Trophoblast cell (in vitro differentiated cells and primary cell): ENCODE results near the gene DENND4C.

Experiments
- DNase-seq, 2 donors: peaks; one replicate each; pipeline ENCODE4 v3.0.0-alpha.2; 2016
- H2AFZ ChIP-seq: 2 replicates; pipeline ENCODE4 v1.6.1; 2013; ENCODE audit warnings: low read length, moderate library complexity, mild to moderate bottlenecking; ENCODE audit not compliant: insufficient read depth, poor library complexity
- H2AK5ac ChIP-seq: 2 replicates; pipeline ENCODE4 v1.6.1; 2013; ENCODE audit warnings: mild to moderate bottlenecking, low read length
- H2BK120ac ChIP-seq: 2 replicates; pipeline ENCODE4 v1.6.1; 2013; ENCODE audit warnings: low read length, mild to moderate bottlenecking, moderate library complexity; ENCODE audit not compliant: insufficient read depth, poor library complexity
- H2BK12ac ChIP-seq: 2 replicates; pipeline ENCODE4 v1.6.1; 2013; ENCODE audit warnings: mild to moderate bottlenecking, low read length, moderate library complexity
- H2BK5ac ChIP-seq: 2 replicates; pipeline ENCODE4 v1.6.1; 2013; ENCODE audit warnings: low read length, low read depth, moderate library complexity, mild to moderate bottlenecking; ENCODE audit not compliant: poor library complexity
- H3K14ac ChIP-seq: 2 replicates; pipeline ENCODE4 v1.6.1; 2013; ENCODE audit warnings: mild to moderate bottlenecking, low read length
- H3K18ac ChIP-seq: 2 replicates; pipeline ENCODE4 v1.6.1; 2013; ENCODE audit warnings: mild to moderate bottlenecking, low read length
- H3K23ac ChIP-seq: 2 replicates; pipeline ENCODE4 v1.6.1; 2013; ENCODE audit warnings: low read length
- H3K27ac ChIP-seq: 2 replicates; pipeline ENCODE4 v1.5.1; 2013; ENCODE audit warnings: low read depth, mild to moderate bottlenecking, inconsistent platforms, low read length, moderate library complexity
- H3K27me3 ChIP-seq: 2 replicates; pipeline ENCODE4 v1.6.1; 2013; ENCODE audit warnings: inconsistent platforms, mild to moderate bottlenecking, low read length, moderate library complexity; ENCODE audit not compliant: insufficient read depth
- H3K36me3 ChIP-seq, 2 experiments: 1 replicate in 1 of 2; 2 replicates in 1 of 2; pipeline ENCODE4 v1.6.1; 2013; ENCODE audit warnings: low read length in 2 of 2, mild to moderate bottlenecking in 2 of 2, moderate library complexity in 1 of 2; ENCODE audit not compliant: insufficient read depth in 2 of 2, control insufficient read depth in 1 of 2
- H3K4ac ChIP-seq: 2 replicates; pipeline ENCODE4 v1.6.1; 2013; ENCODE audit warnings: low read depth, mild to moderate bottlenecking, low read length, moderate library complexity
- H3K4me1 ChIP-seq, 2 experiments: 1 replicate in 1 of 2; 2 replicates in 1 of 2; pipeline ENCODE4 v1.6.1; 2013; ENCODE audit warnings: low read length in 2 of 2, mild to moderate bottlenecking in 2 of 2, moderate library complexity in 1 of 2; ENCODE audit not compliant: insufficient read depth in 2 of 2, control insufficient read depth in 1 of 2
- H3K4me2 ChIP-seq: 2 replicates; pipeline ENCODE4 v1.6.1; 2013; ENCODE audit warnings: inconsistent platforms, mild to moderate bottlenecking, low read length, moderate library complexity
- H3K4me3 ChIP-seq: 2 replicates; pipeline ENCODE4 v1.5.1; 2013; ENCODE audit warnings: mild to moderate bottlenecking, low read depth, low read length, inconsistent platforms
- H3K79me1 ChIP-seq: one replicate; pipeline ENCODE4 v1.6.1; 2013; ENCODE audit warnings: low read length
- H3K79me2 ChIP-seq: 2 replicates; pipeline ENCODE4 v1.6.1; 2013; ENCODE audit warnings: low read length, mild to moderate bottlenecking; ENCODE audit not compliant: control insufficient read depth, insufficient read depth, poor library complexity
- H3K9ac ChIP-seq: 2 replicates; pipeline ENCODE4 v1.6.1; 2013; ENCODE audit warnings: mild to moderate bottlenecking, low read length
- H3K9me3 ChIP-seq: 2 replicates; pipeline ENCODE4 v1.6.1; 2013; ENCODE audit warnings: low read depth, mild to moderate bottlenecking, control low read depth, inconsistent platforms, low read length; ENCODE audit not compliant: insufficient read depth
- H4K12ac ChIP-seq: 2 replicates; pipeline ENCODE4 v1.6.1; 2013; ENCODE audit warnings: low read depth, mild to moderate bottlenecking, low read length, moderate library complexity
- H4K8ac ChIP-seq: 2 replicates; pipeline ENCODE4 v1.6.1; 2013; ENCODE audit warnings: low read depth, mild to moderate bottlenecking, low read length, moderate library complexity
- H4K91ac ChIP-seq: one replicate; pipeline ENCODE4 v1.6.1; 2013; ENCODE audit warnings: low read depth, mild to moderate bottlenecking, low read length, moderate library complexity
- WGBS: extraction: QIAGEN DNeasy Blood & Tissue Kit; methylation state at CpG from one replicate; pipeline ENCODE4 v1.1.7; 2013; ENCODE audit warnings: missing lambda C conversion rate; ENCODE audit not compliant: insufficient read length, insufficient coverage; ENCODE audit errors: extremely low coverage; 5-methylcytosine and 5-hydroxymethylcytosine counted together

DENND4C gene

DNA sequence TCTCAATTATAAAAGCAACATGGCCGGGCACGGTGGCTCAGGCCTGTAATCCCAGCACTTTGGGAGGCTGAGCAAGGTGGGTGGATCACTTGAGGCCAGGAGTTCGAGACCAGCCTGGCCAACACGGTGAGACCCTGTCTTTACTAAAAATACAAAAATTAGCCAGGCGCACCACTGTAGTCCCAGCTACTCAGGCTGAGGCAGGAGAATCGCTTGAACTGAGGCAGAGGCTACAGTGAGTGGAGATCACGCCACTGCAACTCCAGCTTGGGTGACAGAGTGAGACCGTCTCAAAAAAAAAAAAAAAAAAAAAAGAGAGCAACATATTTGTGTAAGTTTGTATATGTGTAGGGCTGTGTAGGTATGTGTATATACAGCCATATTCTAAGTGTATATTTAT is 142.1 kb downstream of the DENND4C start:
- Histone ChIP-seq H3K4me3 (no peak overlapping the region), H3K36me3 (peaks cover 20 to 24% of the 10 kb centered on the region in 2 experiments), H4K8ac (no peak overlapping the region), H2BK12ac (no peak overlapping the region), H4K91ac (no peak overlapping the region), H2BK5ac (no peak overlapping the region), H3K4me1 (no peaks in the 10 kb centered on the region), H3K79me1 (no peaks in the 10 kb centered on the region), H3K27me3 (no peaks in the 10 kb centered on the region), H3K79me2 (no peaks in the 10 kb centered on the region), H3K9me3 (no peaks in the 10 kb centered on the region), H4K12ac (no peak overlapping the region), H3K9ac (no peak overlapping the region), H3K18ac (no peak overlapping the region), H2AK5ac (no peak overlapping the region), H3K4ac (no peak overlapping the region), H3K23ac (no peak overlapping the region), H3K4me2 (no peak overlapping the region), H2AFZ (no peak overlapping the region), H3K14ac (no peak overlapping the region), H3K27ac (no peak overlapping the region), H2BK120ac (no peak overlapping the region)
- no CpG with 5 or more reads among the region's 8 CpGs for WGBS
- no peak for DNase-seq

DNA sequence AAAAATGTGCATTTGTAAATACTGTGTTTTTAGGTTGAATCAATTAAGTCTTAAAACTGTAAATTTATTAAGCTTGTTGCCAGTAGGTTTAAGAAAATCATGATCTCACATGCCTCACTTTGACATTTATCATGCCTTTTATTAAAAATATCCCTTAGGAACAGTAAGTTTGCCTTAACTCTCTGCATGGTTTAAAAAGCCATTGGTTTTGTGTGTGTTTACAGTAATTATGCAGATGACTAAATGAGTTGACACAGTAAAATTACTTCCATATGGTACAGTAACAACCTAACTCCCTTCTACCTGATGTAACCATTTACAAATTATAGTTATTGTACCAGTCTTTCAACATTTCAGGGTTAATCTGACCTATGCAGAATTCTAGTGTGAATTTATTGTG is 143.0 kb downstream of the DENND4C start:
- Histone ChIP-seq H3K9me3 (no peaks in the 10 kb centered on the region), H2BK12ac (no peak overlapping the region), H4K12ac (no peak overlapping the region), H3K4ac (no peak overlapping the region), H2AK5ac (no peak overlapping the region), H3K18ac (no peak overlapping the region), H3K23ac (no peak overlapping the region), H3K4me1 (peaks cover 0 to under 1% of the 10 kb centered on the region in 2 experiments), H3K79me2 (no peaks in the 10 kb centered on the region), H4K91ac (no peak overlapping the region), H3K4me2 (no peak overlapping the region), H3K14ac (no peak overlapping the region), H3K27ac (no peak overlapping the region), H3K9ac (no peak overlapping the region), H3K79me1 (no peaks in the 10 kb centered on the region), H2BK120ac (no peak overlapping the region), H2BK5ac (no peak overlapping the region), H3K4me3 (no peak overlapping the region), H4K8ac (no peak overlapping the region), H3K36me3 (peaks cover 18 to 28% of the 10 kb centered on the region in 2 experiments), H3K27me3 (no peaks in the 10 kb centered on the region), H2AFZ (no peak overlapping the region)
- no peak for DNase-seq

DNA sequence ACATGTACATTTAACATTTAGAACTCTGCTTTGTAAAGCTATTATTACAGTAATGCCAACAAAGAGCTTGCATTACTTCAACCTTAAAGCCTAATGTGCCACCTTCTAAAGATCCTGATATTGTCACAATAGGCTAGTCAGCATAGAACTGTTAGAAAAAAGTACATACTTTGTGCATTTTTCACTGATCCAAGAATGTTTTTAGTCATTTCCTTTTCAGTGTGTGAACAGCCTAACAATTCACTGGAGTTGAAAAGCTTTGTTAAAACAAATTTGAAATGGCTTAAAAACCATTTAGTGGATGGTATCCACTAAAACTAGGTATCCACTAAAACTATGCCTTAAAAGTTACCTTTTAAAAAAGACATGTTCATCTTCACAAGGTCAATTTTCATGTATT is 145.0 kb downstream of the DENND4C start:
- peaks cover 7% of the 10 kb centered on the region for H3K79me1 ChIP-seq
- H3K23ac ChIP-seq: no peak overlapping the region
- peaks cover 0 to 2% of the 10 kb centered on the region in 2 experiments for H3K4me1 ChIP-seq
- H4K12ac ChIP-seq: no peak overlapping the region
- H3K27ac ChIP-seq: no peak overlapping the region
- H3K9ac ChIP-seq: no peak overlapping the region
- no peak overlapping the region for H2BK12ac ChIP-seq
- peaks cover 9% of the 10 kb centered on the region for H3K79me2 ChIP-seq
- H3K18ac ChIP-seq: no peak overlapping the region
- H3K9me3 ChIP-seq: no peaks in the 10 kb centered on the region
- no peak overlapping the region for H3K4me2 ChIP-seq
- no peak overlapping the region for H3K14ac ChIP-seq
- peaks cover 17 to 29% of the 10 kb centered on the region in 2 experiments for H3K36me3 ChIP-seq
- H3K4ac ChIP-seq: no peak overlapping the region
- no peak overlapping the region for H2BK5ac ChIP-seq
- H4K8ac ChIP-seq: no peak overlapping the region
- H3K4me3 ChIP-seq: no peak overlapping the region
- no peak overlapping the region for H4K91ac ChIP-seq
- DNase-seq: peak in 1 of 2 donors; percentile 46
- no peaks in the 10 kb centered on the region for H3K27me3 ChIP-seq
- no peak overlapping the region for H2BK120ac ChIP-seq
- no peak overlapping the region for H2AK5ac ChIP-seq
- no peak overlapping the region for H2AFZ ChIP-seq

DNA sequence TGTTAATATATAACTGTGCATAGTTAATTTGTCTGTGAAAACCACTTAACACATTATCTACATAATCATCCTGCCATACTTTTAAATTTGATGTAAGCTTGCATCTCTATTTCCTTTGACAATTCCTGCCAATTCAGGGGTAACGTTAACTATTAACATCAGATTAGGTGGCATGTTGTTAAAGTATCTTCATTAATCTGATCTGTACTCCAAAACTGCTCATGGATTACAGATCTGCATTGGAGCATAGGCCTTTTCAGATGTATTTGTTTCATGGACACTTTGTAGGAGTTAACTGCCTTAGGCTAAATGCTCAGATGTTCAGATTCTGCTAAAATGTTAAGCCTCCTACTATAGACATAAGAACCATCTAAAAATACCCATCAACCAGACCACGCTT is 146.4 kb downstream of the DENND4C start:
- Histone ChIP-seq H4K12ac (no peak overlapping the region), H3K9ac (no peak overlapping the region), H3K79me1 (peaks cover 9% of the 10 kb centered on the region), H2AK5ac (no peak overlapping the region), H3K4me2 (peak overlapping the region; percentile 32), H3K79me2 (peaks cover 9% of the 10 kb centered on the region), H4K8ac (no peak overlapping the region), H2BK12ac (no peak overlapping the region), H3K4ac (no peak overlapping the region), H2BK5ac (no peak overlapping the region), H3K9me3 (no peaks in the 10 kb centered on the region), H3K23ac (no peak overlapping the region), H3K14ac (no peak overlapping the region), H2BK120ac (no peak overlapping the region), H3K27ac (no peak overlapping the region), H3K4me1 (peaks cover 0 to 2% of the 10 kb centered on the region in 2 experiments), H3K36me3 (peaks cover 17 to 29% of the 10 kb centered on the region in 2 experiments), H3K27me3 (no peaks in the 10 kb centered on the region), H4K91ac (no peak overlapping the region), H2AFZ (no peak overlapping the region), H3K18ac (no peak overlapping the region), H3K4me3 (no peak overlapping the region)
- DNase-seq: no peak
- WGBS: no CpG with 5 or more reads among the region's 2 CpGs
